Measurements from ENCODE around the gene UTF1.

UTF1 gene

DNA sequence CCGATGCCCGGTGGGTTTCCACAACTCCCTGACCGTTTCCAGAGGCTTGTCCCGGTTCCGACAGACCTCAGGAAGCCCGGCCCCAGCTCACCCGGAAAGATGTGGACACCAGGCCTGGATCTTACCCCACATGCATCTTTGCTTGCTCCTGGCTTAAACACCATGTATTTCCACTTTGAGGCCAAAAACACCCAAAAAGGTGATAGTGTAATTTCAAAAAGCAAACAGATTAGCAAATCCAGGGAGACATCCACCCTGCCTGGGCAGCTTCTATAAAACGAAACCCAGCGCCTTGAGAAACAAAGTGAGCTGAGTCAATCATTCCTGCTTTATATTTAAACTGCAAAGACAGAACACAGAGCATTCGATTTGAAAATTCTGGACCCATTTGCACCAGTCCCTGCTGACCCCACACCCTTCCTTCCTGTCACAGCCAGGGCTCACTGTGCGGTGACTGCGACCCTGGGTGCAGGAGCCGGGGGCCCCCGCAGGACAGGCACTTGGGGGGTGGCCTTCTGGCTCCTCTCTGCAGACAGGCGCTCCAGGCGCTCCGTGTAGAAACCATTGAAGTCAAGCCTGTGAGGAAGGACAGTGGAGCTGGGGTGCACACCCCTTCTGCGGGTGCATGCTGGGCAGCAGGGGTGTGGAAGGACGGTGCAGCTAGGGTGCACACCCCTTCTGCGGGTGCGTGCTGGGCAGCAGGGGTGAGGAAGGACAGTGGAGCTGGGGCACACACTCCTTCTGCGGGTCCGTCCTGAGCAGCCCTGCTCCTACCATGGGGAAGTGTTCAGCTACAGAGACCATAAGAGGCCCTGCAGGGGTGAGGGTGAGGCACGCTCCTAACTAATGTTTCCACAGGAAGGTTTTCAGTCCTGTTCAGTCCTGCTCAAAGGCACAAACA, 49.6 kb downstream of the UTF1 start:
- H3K27me3 Mint-ChIP-seq (ENCODE audit: low read depth): peaks cover 15% of the 10 kb centered on the region
- H3K36me3 Mint-ChIP-seq (ENCODE audit: low read depth): peaks cover 16% of the 10 kb centered on the region
- TF ChIP-seq, protein P1, sequence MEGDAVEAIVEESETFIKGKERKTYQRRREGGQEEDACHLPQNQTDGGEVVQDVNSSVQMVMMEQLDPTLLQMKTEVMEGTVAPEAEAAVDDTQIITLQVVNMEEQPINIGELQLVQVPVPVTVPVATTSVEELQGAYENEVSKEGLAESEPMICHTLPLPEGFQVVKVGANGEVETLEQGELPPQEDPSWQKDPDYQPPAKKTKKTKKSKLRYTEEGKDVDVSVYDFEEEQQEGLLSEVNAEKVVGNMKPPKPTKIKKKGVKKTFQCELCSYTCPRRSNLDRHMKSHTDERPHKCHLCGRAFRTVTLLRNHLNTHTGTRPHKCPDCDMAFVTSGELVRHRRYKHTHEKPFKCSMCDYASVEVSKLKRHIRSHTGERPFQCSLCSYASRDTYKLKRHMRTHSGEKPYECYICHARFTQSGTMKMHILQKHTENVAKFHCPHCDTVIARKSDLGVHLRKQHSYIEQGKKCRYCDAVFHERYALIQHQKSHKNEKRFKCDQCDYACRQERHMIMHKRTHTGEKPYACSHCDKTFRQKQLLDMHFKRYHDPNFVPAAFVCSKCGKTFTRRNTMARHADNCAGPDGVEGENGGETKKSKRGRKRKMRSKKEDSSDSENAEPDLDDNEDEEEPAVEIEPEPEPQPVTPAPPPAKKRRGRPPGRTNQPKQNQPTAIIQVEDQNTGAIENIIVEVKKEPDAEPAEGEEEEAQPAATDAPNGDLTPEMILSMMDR (IDR thresholded peaks at IDR 0.05; ENCODE audit: unreplicated experiment in 3 of 3): no peak
- no peaks in the 10 kb centered on the region for H3K9me3 Mint-ChIP-seq
- H3K4me1 Mint-ChIP-seq: no peaks in the 10 kb centered on the region
- no peak overlapping the region for H3K27ac Mint-ChIP-seq
- H3K4me3 Mint-ChIP-seq: no peak overlapping the region

GRCh38 chr10:133280391-133281059, 50.5 kb downstream of the UTF1 start:
- TF ChIP-seq, protein P1 (IDR thresholded peaks at IDR 0.05; ENCODE audit: unreplicated experiment in 3 of 3): no peak
- H3K4me1 Mint-ChIP-seq: no peaks in the 10 kb centered on the region
- peaks cover 15% of the 10 kb centered on the region for H3K27me3 Mint-ChIP-seq (ENCODE audit: low read depth)
- no peak overlapping the region for H3K4me3 Mint-ChIP-seq
- H3K27ac Mint-ChIP-seq: no peak overlapping the region
- H3K9me3 Mint-ChIP-seq: no peaks in the 10 kb centered on the region
- peaks cover 23% of the 10 kb centered on the region for H3K36me3 Mint-ChIP-seq (ENCODE audit: low read depth)

- peaks cover 10% of the 10 kb centered on the region for H3K27me3 Mint-ChIP-seq (ENCODE audit: low read depth)
- TF ChIP-seq, protein P1 (IDR thresholded peaks at IDR 0.05; ENCODE audit: unreplicated experiment in 3 of 3): no peak
- no peak overlapping the region for H3K4me3 Mint-ChIP-seq
- peaks cover 28% of the 10 kb centered on the region for H3K36me3 Mint-ChIP-seq (ENCODE audit: low read depth)
- no peak overlapping the region for H3K27ac Mint-ChIP-seq
- no peaks in the 10 kb centered on the region for H3K9me3 Mint-ChIP-seq
- H3K4me1 Mint-ChIP-seq: no peaks in the 10 kb centered on the region
Measured at GRCh38 chr10:133281084-133281483, 51.1 kb downstream of the UTF1 start.
